IMR-90 (cell line): ENCODE results near the gene MICU1. TPM values are rescaled to one million over a fixed set of nuclear protein-coding genes. Genes with fewer than 3 reads are reported as not detected.

Source experiments
- ATAC-seq: fragments of 200-7000 bp; cut with Tn5 transposase; 2 replicates; pipeline ENCODE4 v1.9.1; 2020; ENCODE audit warnings: low read depth, mild to moderate bottlenecking, moderate library complexity
- BruUV-seq: library from RNA; stranded (reverse); fragments of 400-500 nt; replicated peaks from 2 replicates; lab custom pipeline; 2021; lab: Mats Ljungman, UMichigan
- CTCF ChIA-PET: fragments of 300-600 bp; formaldehyde crosslinking; extraction: SDS; loops from one replicate; lab custom pipeline; 2021; ENCODE audit warnings: antibody characterized with exemption; lab: Yijun Ruan, JAX
- POLR2A ChIA-PET: fragments of 300-600 bp; sonication (Branson Sonifier 250); formaldehyde crosslinking; loops from one replicate; lab custom pipeline; 2022; ENCODE audit warnings: antibody characterized with exemption; ENCODE audit not compliant: unreplicated experiment; lab: Charles Lee
- DNase-seq: peaks from one replicate; pipeline ENCODE4 v3.0.0; 2013
- H2AFZ ChIP-seq: replicated peaks from 2 replicates; pipeline ENCODE3; 2013; ENCODE audit warnings: low read length, mild to moderate bottlenecking; ENCODE audit not compliant: poor library complexity
- H2AK5ac ChIP-seq: 2 replicates; pipeline ENCODE4 v1.6.1; 2013; ENCODE audit warnings: low read depth, low read length, inconsistent platforms
- H2AK9ac ChIP-seq: replicated peaks from 2 replicates; pipeline ENCODE3; 2013; ENCODE audit warnings: mild to moderate bottlenecking, low read depth, low read length, moderate library complexity; ENCODE audit not compliant: poor library complexity
- H2BK120ac ChIP-seq: 2 replicates; pipeline ENCODE4 v1.6.1; 2013; ENCODE audit warnings: low read depth, low read length, inconsistent platforms
- H2BK15ac ChIP-seq: 3 replicates; pipeline ENCODE4 v1.6.1; 2013; ENCODE audit warnings: low read depth, low read length, inconsistent platforms
- H2BK20ac ChIP-seq: 2 replicates; pipeline ENCODE4 v1.6.1; 2013; ENCODE audit warnings: low read depth, mild to moderate bottlenecking, inconsistent platforms, low read length, moderate library complexity
- H2BK5ac ChIP-seq: 2 replicates; pipeline ENCODE4 v1.6.1; 2013; ENCODE audit warnings: mild to moderate bottlenecking, low read depth, low read length, inconsistent platforms; ENCODE audit not compliant: poor library complexity, severe bottlenecking
- H3K14ac ChIP-seq: replicated peaks from 2 replicates; pipeline ENCODE4 v1.6.1; 2013; ENCODE audit warnings: low read depth, low read length, inconsistent platforms
- H3K18ac ChIP-seq: 2 replicates; pipeline ENCODE4 v1.6.1; 2013; ENCODE audit warnings: low read depth, low read length, control low read depth
- H3K23ac ChIP-seq: 2 replicates; pipeline ENCODE4 v1.6.1; 2013; ENCODE audit warnings: low read depth, low read length, inconsistent platforms
- H3K27ac ChIP-seq: 2 replicates; pipeline ENCODE4 v1.5.1; 2013; ENCODE audit warnings: mild to moderate bottlenecking, control low read depth, low read length; ENCODE audit not compliant: insufficient read depth
- H3K27me3 ChIP-seq: 2 replicates; pipeline ENCODE4 v1.6.1; 2013; ENCODE audit warnings: low read length; ENCODE audit not compliant: control insufficient read depth, insufficient read depth
- H3K36me3 ChIP-seq: 2 replicates; pipeline ENCODE4 v1.6.1; 2013; ENCODE audit warnings: low read length, mixed read lengths; ENCODE audit not compliant: control insufficient read depth, insufficient read depth
- H3K4ac ChIP-seq: 2 replicates; pipeline ENCODE4 v1.6.1; 2013; ENCODE audit warnings: low read depth, low read length, inconsistent platforms
- H3K4me1 ChIP-seq: 2 replicates; pipeline ENCODE4 v1.6.1; 2013; ENCODE audit warnings: low read length, mixed read lengths; ENCODE audit not compliant: control insufficient read depth, insufficient read depth
- H3K4me2 ChIP-seq: 2 replicates; pipeline ENCODE4 v1.6.1; 2013; ENCODE audit warnings: low read depth, mild to moderate bottlenecking, control low read depth, low read length, moderate library complexity
- H3K4me3 ChIP-seq: 2 replicates; pipeline ENCODE4 v1.5.1; 2013; ENCODE audit warnings: low read depth, mild to moderate bottlenecking, control low read depth, low read length, moderate library complexity; ENCODE audit not compliant: insufficient read depth
- H3K56ac ChIP-seq: 2 replicates; pipeline ENCODE4 v1.6.1; 2013; ENCODE audit warnings: low read length, inconsistent platforms; ENCODE audit not compliant: insufficient read depth; ENCODE audit errors: extremely low read depth
- H3K79me1 ChIP-seq, 2 experiments: 2 replicates each; pipeline ENCODE4 v1.6.1; 2013; ENCODE audit warnings: low read length in 2 of 2, inconsistent platforms in 1 of 2, low read depth in 1 of 2
- H3K9ac ChIP-seq: 2 replicates; pipeline ENCODE4 v1.6.1; 2013; ENCODE audit warnings: low read depth, low read length, control low read depth
- H3K9me1 ChIP-seq: 2 replicates; pipeline ENCODE4 v1.6.1; 2013; ENCODE audit warnings: low read length, inconsistent platforms; ENCODE audit not compliant: insufficient read depth
- H3K9me3 ChIP-seq: 2 replicates; pipeline ENCODE4 v1.6.1; 2013; ENCODE audit warnings: low read length; ENCODE audit not compliant: control insufficient read depth, insufficient read depth
- H4K20me1 ChIP-seq: 2 replicates; pipeline ENCODE4 v1.6.1; 2013; ENCODE audit warnings: low read length, inconsistent platforms; ENCODE audit not compliant: insufficient read depth
- H4K5ac ChIP-seq: 2 replicates; pipeline ENCODE4 v1.6.1; 2013; ENCODE audit warnings: mild to moderate bottlenecking, low read depth, low read length, control low read depth
- H4K8ac ChIP-seq, 2 experiments: 2 replicates each; pipeline ENCODE4 v1.6.1; 2013; ENCODE audit warnings: low read depth in 2 of 2, low read length in 2 of 2, control low read depth in 1 of 2, inconsistent platforms in 1 of 2
- H4K91ac ChIP-seq: 2 replicates; pipeline ENCODE4 v1.6.1; 2013; ENCODE audit warnings: low read depth, low read length, inconsistent platforms; ENCODE audit not compliant: insufficient read depth
- BHLHE40 ChIP-seq: fragments of 150-350 bp; IDR thresholded peaks from 2 replicates; pipeline ENCODE4 v1.6.1; 2016; ENCODE audit warnings: mild to moderate bottlenecking, low read depth, low read length
- CEBPB ChIP-seq: IDR thresholded peaks from 2 replicates; pipeline ENCODE4 v1.6.1; 2012; ENCODE audit warnings: low read depth, low read length, improper control_type of control experiment
- CHD1 ChIP-seq: IDR thresholded peaks from 2 replicates; pipeline ENCODE4 v1.6.1; 2012; ENCODE audit warnings: low read depth, low read length, improper control_type of control experiment
- FOS ChIP-seq: fragments of 150-350 bp; IDR thresholded peaks from 2 replicates; pipeline ENCODE4 v1.6.1; 2016; ENCODE audit warnings: low read depth, low read length
- MAFK ChIP-seq: IDR thresholded peaks from 2 replicates; pipeline ENCODE4 v1.6.1; 2012; ENCODE audit warnings: low read depth, low read length, improper control_type of control experiment
- MAZ ChIP-seq: IDR thresholded peaks from 2 replicates; pipeline ENCODE4 v1.6.1; 2012; ENCODE audit warnings: low read depth, mild to moderate bottlenecking, low read length, improper control_type of control experiment, moderate library complexity, borderline replicate concordance
- MXI1 ChIP-seq: IDR thresholded peaks from 2 replicates; pipeline ENCODE4 v1.6.1; 2012; ENCODE audit warnings: low read depth, mild to moderate bottlenecking, low read length, moderate library complexity, borderline replicate concordance
- NFE2L2 ChIP-seq: fragments of 150-350 bp; IDR thresholded peaks from 2 replicates; pipeline ENCODE4 v1.6.1; 2016; ENCODE audit warnings: low read depth, mild to moderate bottlenecking, low read length
- POLR2A ChIP-seq: IDR thresholded peaks from 2 replicates; pipeline ENCODE4 v1.6.1; 2012; ENCODE audit warnings: mild to moderate bottlenecking, low read depth, low read length
- RAD21 ChIP-seq: IDR thresholded peaks from 2 replicates; pipeline ENCODE4 v1.6.1; 2012; ENCODE audit warnings: low read length, improper control_type of control experiment
- RCOR1 ChIP-seq: IDR thresholded peaks from 2 replicates; pipeline ENCODE4 v1.6.1; 2012; ENCODE audit warnings: mild to moderate bottlenecking, low read length, improper control_type of control experiment; ENCODE audit not compliant: insufficient replicate concordance
- RFX5 ChIP-seq: IDR thresholded peaks from 2 replicates; pipeline ENCODE4 v1.8.0; 2012; ENCODE audit warnings: low read depth, mild to moderate bottlenecking, low read length, moderate library complexity
- SMC3 ChIP-seq: fragments of 150-350 bp; IDR thresholded peaks from 2 replicates; pipeline ENCODE4 v1.6.1; 2016; ENCODE audit warnings: low read depth, mild to moderate bottlenecking, antibody characterized with exemption, low read length, moderate library complexity
- WGBS, 2 experiments: methylation state at CpG; one replicate each; pipeline versions ENCODE4 v1.1.5 to v1.1.7; 2013; ENCODE audit warnings: missing lambda C conversion rate in 2 of 2; ENCODE audit not compliant: insufficient read length in 1 of 2; ENCODE audit errors: extremely low coverage in 2 of 2; 5-methylcytosine and 5-hydroxymethylcytosine counted together
- dilution Hi-C: fragments of 300-500 bp; cut with HindIII; formaldehyde crosslinking; loops from one replicate; pipeline ENCODE4 v1.14.3; 2018; ENCODE audit warnings: low sequenced_read_pairs; ENCODE audit not compliant: unreplicated experiment
- in situ Hi-C: fragments of 300-500 bp; cut with MboI; formaldehyde crosslinking; loops from 3 replicates; pipeline ENCODE4 v1.14.3; 2019; ENCODE audit warnings: low sequenced_read_pairs, inconsistent platforms, mixed read lengths
- intact Hi-C: fragments of 100-400 bp; cut with micrococcal nuclease; formaldehyde crosslinking; loops from 2 replicates; pipeline ENCODE4 v1.10.0; 2022
- polyA plus RNA-seq, 3 experiments: library from polyadenylated mRNA; depleted of rRNA; stranded (reverse); fragments of >200 nt; gene quantifications; 2 replicates each; pipeline ENCODE4 v1.2.3, GENCODE V29; 2012; ENCODE audit warnings: low replicate concordance in 1 of 3
- total RNA-seq: library from RNA; depleted of rRNA; stranded (reverse); fragments of >200 nt; gene quantifications from 2 replicates; pipeline ENCODE4 v1.2.3, GENCODE V29; 2012
- TF ChIP-seq, protein P1 (sequence below): fragments of 150-350 bp; IDR thresholded peaks from 2 replicates; pipeline ENCODE4 v1.6.1; 2017; ENCODE audit warnings: mild to moderate bottlenecking, antibody characterized with exemption, low read length, low read depth
- TF ChIP-seq, protein P2 (sequence below): conservative IDR thresholded peaks from 2 replicates; pipeline ENCODE4 v1.5.1; 2012; ENCODE audit warnings: mild to moderate bottlenecking, low read depth, low read length, improper control_type of control experiment
- TF ChIP-seq, protein P3 (sequence below): fragments of 150-350 bp; IDR thresholded peaks from 2 replicates; pipeline ENCODE4 v1.6.1; 2016; ENCODE audit warnings: low read depth, mild to moderate bottlenecking, low read length, moderate library complexity, borderline replicate concordance

Gene MICU1
- total and polyA plus RNA-seq, 2 of the 4 experiments (the other 2 are of a cell fraction): 43.6 to 44.7 TPM

DNA sequence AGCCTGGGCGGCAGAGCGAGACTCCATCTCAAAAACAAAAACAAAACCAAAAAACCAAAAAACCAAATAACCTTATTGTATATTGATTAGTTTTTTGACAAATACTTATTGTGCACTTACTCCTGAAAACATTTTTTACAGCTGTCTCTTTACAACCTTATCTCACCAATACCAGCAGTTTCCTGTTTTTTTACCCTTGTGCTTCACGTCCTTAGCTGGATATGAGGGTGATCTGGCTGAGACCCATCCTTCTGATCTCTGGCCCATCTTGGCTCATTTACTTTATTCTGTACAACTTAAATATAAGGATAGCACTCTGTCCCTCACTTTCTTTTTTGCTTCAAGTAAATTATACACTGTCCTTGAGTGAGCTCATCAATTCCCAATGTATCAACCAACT, 166.6 kb downstream of the MICU1 start:
- Histone ChIP-seq H2AK9ac (no peak overlapping the region), H4K5ac (no peak overlapping the region), H3K56ac (no peak overlapping the region), H3K27ac (no peak overlapping the region), H3K23ac (no peak overlapping the region), H3K9ac (no peak overlapping the region), H4K91ac (no peak overlapping the region), H3K9me3 (no peaks in the 10 kb centered on the region), H2BK15ac (no peak overlapping the region), H4K8ac (no peak overlapping the region), H3K36me3 (no peaks in the 10 kb centered on the region), H3K4me3 (no peak overlapping the region), H4K20me1 (no peaks in the 10 kb centered on the region), H2AK5ac (no peak overlapping the region), H2BK120ac (no peak overlapping the region), H3K4me2 (no peak overlapping the region), H3K4me1 (no peaks in the 10 kb centered on the region), H2BK5ac (no peak overlapping the region), H3K27me3 (no peaks in the 10 kb centered on the region), H2AFZ (no peak overlapping the region), H3K79me1 (no peaks in the 10 kb centered on the region; a peak in 1 of 4 replicates), H3K14ac (no peak overlapping the region), H3K4ac (no peak overlapping the region), H2BK20ac (no peak overlapping the region), H3K9me1 (no peaks in the 10 kb centered on the region), H3K18ac (no peak overlapping the region)
- intact Hi-C loops (no loop called here), in situ Hi-C loops (no loop called here), dilution Hi-C loops (no loop called here)
- POLR2A ChIA-PET: no interaction called here
- TF ChIP-seq FOS (no peak), SMC3 (no peak), NFE2L2 (no peak), RAD21 (no peak), MXI1 (no peak), BHLHE40 (no peak), POLR2A (no peak), CHD1 (no peak), RCOR1 (no peak), MAZ (no peak), RFX5 (no peak), MAFK (no peak), CEBPB (no peak)
- TF ChIP-seq, protein P1, sequence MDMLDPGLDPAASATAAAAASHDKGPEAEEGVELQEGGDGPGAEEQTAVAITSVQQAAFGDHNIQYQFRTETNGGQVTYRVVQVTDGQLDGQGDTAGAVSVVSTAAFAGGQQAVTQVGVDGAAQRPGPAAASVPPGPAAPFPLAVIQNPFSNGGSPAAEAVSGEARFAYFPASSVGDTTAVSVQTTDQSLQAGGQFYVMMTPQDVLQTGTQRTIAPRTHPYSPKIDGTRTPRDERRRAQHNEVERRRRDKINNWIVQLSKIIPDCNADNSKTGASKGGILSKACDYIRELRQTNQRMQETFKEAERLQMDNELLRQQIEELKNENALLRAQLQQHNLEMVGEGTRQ: no peak
- TF ChIP-seq, protein P2, sequence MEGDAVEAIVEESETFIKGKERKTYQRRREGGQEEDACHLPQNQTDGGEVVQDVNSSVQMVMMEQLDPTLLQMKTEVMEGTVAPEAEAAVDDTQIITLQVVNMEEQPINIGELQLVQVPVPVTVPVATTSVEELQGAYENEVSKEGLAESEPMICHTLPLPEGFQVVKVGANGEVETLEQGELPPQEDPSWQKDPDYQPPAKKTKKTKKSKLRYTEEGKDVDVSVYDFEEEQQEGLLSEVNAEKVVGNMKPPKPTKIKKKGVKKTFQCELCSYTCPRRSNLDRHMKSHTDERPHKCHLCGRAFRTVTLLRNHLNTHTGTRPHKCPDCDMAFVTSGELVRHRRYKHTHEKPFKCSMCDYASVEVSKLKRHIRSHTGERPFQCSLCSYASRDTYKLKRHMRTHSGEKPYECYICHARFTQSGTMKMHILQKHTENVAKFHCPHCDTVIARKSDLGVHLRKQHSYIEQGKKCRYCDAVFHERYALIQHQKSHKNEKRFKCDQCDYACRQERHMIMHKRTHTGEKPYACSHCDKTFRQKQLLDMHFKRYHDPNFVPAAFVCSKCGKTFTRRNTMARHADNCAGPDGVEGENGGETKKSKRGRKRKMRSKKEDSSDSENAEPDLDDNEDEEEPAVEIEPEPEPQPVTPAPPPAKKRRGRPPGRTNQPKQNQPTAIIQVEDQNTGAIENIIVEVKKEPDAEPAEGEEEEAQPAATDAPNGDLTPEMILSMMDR: no peak
- TF ChIP-seq, protein P3, sequence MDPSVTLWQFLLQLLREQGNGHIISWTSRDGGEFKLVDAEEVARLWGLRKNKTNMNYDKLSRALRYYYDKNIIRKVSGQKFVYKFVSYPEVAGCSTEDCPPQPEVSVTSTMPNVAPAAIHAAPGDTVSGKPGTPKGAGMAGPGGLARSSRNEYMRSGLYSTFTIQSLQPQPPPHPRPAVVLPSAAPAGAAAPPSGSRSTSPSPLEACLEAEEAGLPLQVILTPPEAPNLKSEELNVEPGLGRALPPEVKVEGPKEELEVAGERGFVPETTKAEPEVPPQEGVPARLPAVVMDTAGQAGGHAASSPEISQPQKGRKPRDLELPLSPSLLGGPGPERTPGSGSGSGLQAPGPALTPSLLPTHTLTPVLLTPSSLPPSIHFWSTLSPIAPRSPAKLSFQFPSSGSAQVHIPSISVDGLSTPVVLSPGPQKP: no peak
- BruUV-seq: no TSS peak
- DNase-seq (no peak), ATAC-seq (no peak)
- CTCF ChIA-PET: no interaction called here
- WGBS, 2 experiments: no CpG with 5 or more reads among the region's 3 CpGs
